Central memory CD8-positive, alpha-beta T cell (primary cell): ENCODE results near the gene M1AP.

Source experiments
- ATAC-seq: fragments of 150-1000 bp; cut with Tn5 transposase; replicated peaks from 2 replicates; pipeline ENCODE4 v1.10.0; 2022; ENCODE audit warnings: mild to moderate bottlenecking, moderate FRiP score, moderate number of reproducible peaks; ENCODE audit not compliant: poor library complexity, severe bottlenecking; ENCODE audit errors: extremely low read depth
- DNase-seq, 2 donors: peaks; one replicate each; pipeline ENCODE4 v3.0.0; 2021; ENCODE audit warnings: low spot score in 2 of 2
- H3K27ac Mint-ChIP-seq: one replicate; pipeline ENCODE4 v1.8.0; 2022; ENCODE audit warnings: low read depth, mild to moderate bottlenecking, moderate library complexity, mixed read lengths
- H3K27me3 Mint-ChIP-seq: one replicate; pipeline ENCODE4 v1.8.0; 2022; ENCODE audit warnings: mixed read lengths
- H3K36me3 Mint-ChIP-seq: one replicate; pipeline ENCODE4 v1.8.0; 2022; ENCODE audit warnings: mild to moderate bottlenecking, moderate library complexity, mixed read lengths; ENCODE audit not compliant: insufficient read depth
- H3K4me1 Mint-ChIP-seq: one replicate; pipeline ENCODE4 v1.8.0; 2022; ENCODE audit warnings: mixed read lengths
- H3K4me3 Mint-ChIP-seq: one replicate; pipeline ENCODE4 v1.8.0; 2022; ENCODE audit warnings: mild to moderate bottlenecking, moderate library complexity, mixed read lengths
- H3K9me3 Mint-ChIP-seq: one replicate; pipeline ENCODE4 v1.8.0; 2022; ENCODE audit warnings: mixed read lengths

M1AP gene

GRCh38 chr2:74527741-74528140 lies 120.4 kb downstream of the M1AP start:
- no peak for ATAC-seq
- no peak for DNase-seq
- H3K4me3 Mint-ChIP-seq: peak overlapping the region; percentile 88
- peaks cover 47% of the 10 kb centered on the region for H3K4me1 Mint-ChIP-seq
- H3K27ac Mint-ChIP-seq: peak overlapping the region; percentile 93
- peaks cover 29% of the 10 kb centered on the region for H3K36me3 Mint-ChIP-seq
- H3K27me3 Mint-ChIP-seq: no peaks in the 10 kb centered on the region
- H3K9me3 Mint-ChIP-seq: no peaks in the 10 kb centered on the region

DNA sequence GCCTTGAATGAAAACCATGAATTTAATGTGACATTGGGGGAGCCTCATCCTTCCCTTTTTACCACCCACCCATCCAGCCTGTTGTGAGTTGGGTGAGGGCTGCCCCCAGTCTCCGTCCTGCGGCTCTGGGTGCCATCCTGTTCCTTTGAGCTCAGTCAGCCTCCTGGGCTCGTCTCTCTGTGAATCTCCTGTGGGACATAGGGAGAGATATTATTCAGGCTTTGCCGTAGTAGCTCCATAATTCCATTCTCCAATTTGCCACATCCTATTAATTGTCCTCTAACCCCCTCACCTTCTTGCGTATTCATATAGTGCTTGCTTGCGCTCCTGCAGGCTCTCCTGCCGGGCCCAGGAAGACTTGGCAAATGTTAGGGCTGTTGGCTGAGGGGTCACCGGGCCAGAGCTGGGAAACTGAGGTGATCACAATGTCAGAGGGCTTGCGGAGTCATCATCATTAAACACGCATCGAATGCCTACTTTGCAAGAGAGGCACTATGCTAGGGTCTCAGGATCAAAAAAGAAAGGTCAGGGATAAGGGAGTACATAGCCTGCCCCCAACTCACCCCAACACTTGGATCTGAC lies 121.4 kb downstream of the M1AP start:
- peaks cover 29% of the 10 kb centered on the region for H3K36me3 Mint-ChIP-seq
- no peak overlapping the region for H3K4me3 Mint-ChIP-seq
- H3K9me3 Mint-ChIP-seq: no peaks in the 10 kb centered on the region
- no peak for ATAC-seq
- H3K27me3 Mint-ChIP-seq: no peaks in the 10 kb centered on the region
- DNase-seq: no peak
- peaks cover 38% of the 10 kb centered on the region for H3K4me1 Mint-ChIP-seq
- no peak overlapping the region for H3K27ac Mint-ChIP-seq

GRCh38 chr2:74525717-74526648 lies 122.1 kb downstream of the M1AP start, which contains the start of gene DQX1:
Gene DQX1 (minus strand): TSS chr2:74526231. CDS start chr2:74525729, 502 bp downstream.
- no peaks in the 10 kb centered on the region for H3K9me3 Mint-ChIP-seq
- ATAC-seq (no peak), DNase-seq (no peak)
- H3K4me3 Mint-ChIP-seq: no peak within 1 kb of the TSS
- no peak within 1 kb of the TSS for H3K27ac Mint-ChIP-seq
- H3K36me3 Mint-ChIP-seq: peaks cover 29% of the 10 kb centered on the region
- H3K27me3 Mint-ChIP-seq: no peaks in the 10 kb centered on the region
- H3K4me1 Mint-ChIP-seq: peaks cover 30% of the 10 kb centered on the region

GRCh38 chr2:74524955-74525716 lies 123.0 kb downstream of the M1AP start:
- peaks cover 7% of the 10 kb centered on the region for H3K27me3 Mint-ChIP-seq
- ATAC-seq (no peak), DNase-seq (no peak)
- H3K27ac Mint-ChIP-seq: no peak overlapping the region
- no peak overlapping the region for H3K4me3 Mint-ChIP-seq
- H3K9me3 Mint-ChIP-seq: no peaks in the 10 kb centered on the region
- H3K4me1 Mint-ChIP-seq: peaks cover 23% of the 10 kb centered on the region
- peaks cover 26% of the 10 kb centered on the region for H3K36me3 Mint-ChIP-seq

DNA sequence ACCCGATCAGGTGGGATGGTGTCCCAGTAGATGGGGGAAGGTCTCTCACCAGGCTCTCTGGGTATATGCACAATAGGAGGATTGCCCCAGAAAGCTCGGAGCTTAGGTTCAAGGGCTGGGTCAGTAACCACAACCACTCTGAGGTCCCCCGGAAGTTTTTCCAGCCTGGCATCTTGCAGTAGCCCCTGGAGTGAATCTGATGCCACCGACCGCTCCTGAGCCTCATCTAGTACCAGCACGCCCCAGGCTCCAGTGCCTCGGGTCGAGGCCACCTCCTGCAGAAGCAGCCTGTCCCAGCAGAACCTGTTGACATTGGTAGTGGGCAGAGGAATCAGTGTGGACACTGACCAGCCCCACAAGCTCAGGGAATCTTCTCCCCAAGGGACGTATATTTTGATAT lies 124.1 kb downstream of the M1AP start:
- peaks cover 19% of the 10 kb centered on the region for H3K27me3 Mint-ChIP-seq
- H3K9me3 Mint-ChIP-seq: no peaks in the 10 kb centered on the region
- H3K4me1 Mint-ChIP-seq: peaks cover 21% of the 10 kb centered on the region
- DNase-seq: no peak
- no peak overlapping the region for H3K4me3 Mint-ChIP-seq
- no peak for ATAC-seq
- no peak overlapping the region for H3K27ac Mint-ChIP-seq
- H3K36me3 Mint-ChIP-seq: peaks cover 20% of the 10 kb centered on the region

DNA sequence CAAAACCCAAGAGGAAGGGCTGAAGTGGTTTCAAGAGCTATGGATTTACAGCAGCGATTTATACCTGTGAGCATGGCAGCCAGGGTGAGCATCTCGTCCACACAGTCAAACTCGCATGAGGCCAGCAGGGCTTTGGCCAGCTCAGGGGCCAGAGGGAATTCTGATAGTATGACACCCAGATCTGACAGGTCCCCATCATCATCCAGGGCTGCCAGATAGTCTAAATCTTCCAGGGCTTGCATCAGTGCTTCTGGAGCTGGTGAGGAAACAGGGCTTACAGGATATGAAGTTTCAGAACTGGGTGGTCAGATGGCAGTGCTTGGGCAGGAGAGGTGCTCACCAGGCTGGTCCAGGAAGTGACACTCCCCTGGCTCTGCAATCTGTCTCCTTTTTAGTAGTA lies 125.6 kb downstream of the M1AP start:
- ATAC-seq: no peak
- H3K36me3 Mint-ChIP-seq: peaks cover 11% of the 10 kb centered on the region

GRCh38 chr2:74516650-74517049 lies 131.5 kb downstream of the M1AP start:
- ATAC-seq (no peak), DNase-seq (no peak)
- Mint-ChIP-seq H3K4me3 (peak overlapping the region; percentile 66), H3K36me3 (peaks cover 9% of the 10 kb centered on the region), H3K27me3 (peaks cover 77% of the 10 kb centered on the region), H3K9me3 (no peaks in the 10 kb centered on the region), H3K27ac (no peak overlapping the region), H3K4me1 (peaks cover 8% of the 10 kb centered on the region)

More for the DNA sequence above, 125.6 kb downstream of the M1AP start:
- no peaks in the 10 kb centered on the region for H3K9me3 Mint-ChIP-seq
- H3K4me1 Mint-ChIP-seq: peaks cover 9% of the 10 kb centered on the region
- DNase-seq: no peak
- no peak overlapping the region for H3K4me3 Mint-ChIP-seq
- H3K27me3 Mint-ChIP-seq: peaks cover 34% of the 10 kb centered on the region
- no peak overlapping the region for H3K27ac Mint-ChIP-seq

GRCh38 chr2:74515981-74516633 lies 132.0 kb downstream of the M1AP start:
- Mint-ChIP-seq H3K27me3 (peaks cover 82% of the 10 kb centered on the region), H3K27ac (no peak overlapping the region), H3K4me1 (peaks cover 8% of the 10 kb centered on the region), H3K9me3 (no peaks in the 10 kb centered on the region), H3K36me3 (peaks cover 11% of the 10 kb centered on the region), H3K4me3 (peak overlapping the region; percentile 66)
- DNase-seq (peak in 1 of 2 donors; percentile 43), ATAC-seq (peak; percentile 35)

GRCh38 chr2:74515271-74515980 lies 132.7 kb downstream of the M1AP start:
- Mint-ChIP-seq H3K4me1 (peaks cover 8% of the 10 kb centered on the region), H3K36me3 (peaks cover 11% of the 10 kb centered on the region), H3K27me3 (peaks cover 85% of the 10 kb centered on the region), H3K4me3 (peak overlapping the region; percentile 66), H3K9me3 (no peaks in the 10 kb centered on the region), H3K27ac (peak overlapping the region; percentile 39)
- DNase-seq (no peak), ATAC-seq (no peak)

DNA sequence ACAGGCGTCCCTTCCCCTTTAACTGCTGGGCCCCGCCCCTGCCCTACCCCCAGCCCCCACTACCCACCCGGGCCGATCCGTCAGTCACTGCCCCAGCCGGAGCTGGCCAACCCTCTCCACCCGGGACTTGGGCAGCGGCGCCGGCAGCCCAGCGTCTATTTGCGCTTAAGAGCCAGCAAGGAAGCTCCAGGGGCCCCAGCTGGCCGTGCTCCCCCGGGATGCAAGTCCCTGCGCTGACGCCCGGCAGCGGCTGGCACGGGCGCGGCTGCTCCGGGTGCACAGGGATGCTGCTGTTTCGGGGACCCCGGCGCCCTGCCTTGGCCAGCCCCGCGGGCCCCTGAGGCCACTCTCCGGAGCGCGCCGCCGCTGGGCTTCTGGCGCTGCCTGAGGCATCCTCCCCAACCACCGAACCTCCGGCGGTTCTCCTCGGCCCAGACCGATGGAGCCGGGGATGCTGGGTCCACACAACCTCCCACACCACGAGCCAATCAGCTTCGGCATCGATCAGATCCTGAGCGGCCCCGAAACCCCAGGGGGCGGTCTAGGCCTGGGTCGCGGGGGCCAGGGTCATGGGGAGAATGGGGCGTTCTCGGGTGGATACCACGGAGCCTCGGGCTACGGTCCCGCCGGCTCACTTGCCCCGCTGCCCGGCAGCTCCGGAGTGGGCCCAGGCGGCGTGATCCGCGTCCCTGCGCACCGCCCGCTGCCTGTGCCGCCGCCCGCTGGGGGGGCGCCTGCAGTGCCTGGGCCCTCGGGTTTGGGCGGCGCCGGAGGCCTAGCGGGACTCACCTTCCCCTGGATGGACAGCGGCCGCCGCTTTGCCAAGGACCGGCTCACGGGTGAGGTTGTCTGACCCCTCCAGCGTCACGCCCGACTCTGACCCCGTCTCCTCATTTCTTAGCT lies 133.5 kb downstream of the M1AP start, which contains the start of gene TLX2:
Gene TLX2 (plus strand): TSS at position 83 of the 903 bp plus-strand sequence. CDS start 357 bp downstream, at position 440.
- no peaks in the 10 kb centered on the region for H3K9me3 Mint-ChIP-seq
- H3K27ac Mint-ChIP-seq: peak within 1 kb of the TSS; percentile 39
- DNase-seq (no peak), ATAC-seq (no peak)
- H3K27me3 Mint-ChIP-seq: peaks cover 81% of the 10 kb centered on the region
- H3K4me1 Mint-ChIP-seq: peaks cover 8% of the 10 kb centered on the region
- peaks cover 11% of the 10 kb centered on the region for H3K36me3 Mint-ChIP-seq
- peak within 1 kb of the TSS; percentile 66 for H3K4me3 Mint-ChIP-seq
